SKM-1 (cell line): ENCODE results near the gene PRDM10.
A peak's percentile ranks its signal among the peaks of the same experiment; 100 is the strongest.
"Not testable (repeated sequence)": the region's sequence is repeated elsewhere in the genome, so short reads cannot be mapped to it uniquely, and the experiment has no call there.

ENCODE experiments used
- DNase-seq: peaks from one replicate; lab custom pipeline; 2025; ENCODE audit not compliant: unreplicated experiment; lab: John Stamatoyannopoulos, UW

PRDM10 gene

GRCh38 chr11:129910360-129910759, 92.3 kb downstream of the PRDM10 start:
- DNase-seq = no peak

DNA sequence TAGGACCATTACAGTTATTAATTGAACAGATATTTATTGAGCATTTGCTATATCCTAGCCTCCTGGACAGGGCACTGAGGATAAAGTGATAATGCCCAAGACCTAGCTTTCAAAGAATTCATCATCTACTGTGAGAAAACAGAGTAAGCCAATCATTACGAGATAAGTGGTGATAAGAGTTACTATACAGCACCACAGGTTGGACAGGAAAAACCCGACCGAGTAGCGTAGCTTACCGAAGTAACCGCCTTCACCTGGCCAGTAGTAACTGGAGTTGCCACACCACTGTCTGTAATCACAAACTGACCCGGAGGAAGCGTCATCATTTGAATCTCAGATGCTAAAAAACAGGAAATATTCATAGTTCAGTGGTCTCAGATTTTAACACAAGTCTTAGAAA, 97.2 kb downstream of the PRDM10 start:
- no peak for DNase-seq

DNA sequence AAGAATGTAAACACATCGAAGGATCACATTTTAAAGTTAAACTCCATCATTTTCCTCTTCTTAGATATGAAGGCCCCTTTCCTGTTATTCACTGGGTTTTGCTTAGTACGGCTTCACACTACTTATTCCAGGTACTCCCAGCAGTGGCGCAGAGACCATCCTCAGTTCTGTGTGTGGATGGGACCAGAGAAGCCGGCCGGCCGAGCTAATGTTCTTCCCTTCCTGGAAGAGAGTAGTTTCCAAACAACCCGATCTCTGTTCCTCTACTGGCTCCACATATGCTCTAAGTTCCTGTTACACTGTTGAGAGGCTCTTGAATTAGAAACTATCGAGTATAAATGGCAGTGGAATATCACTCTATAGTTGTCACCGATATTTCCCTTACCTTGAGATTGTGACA, 106.6 kb downstream of the PRDM10 start:
- no peak for DNase-seq

DNA sequence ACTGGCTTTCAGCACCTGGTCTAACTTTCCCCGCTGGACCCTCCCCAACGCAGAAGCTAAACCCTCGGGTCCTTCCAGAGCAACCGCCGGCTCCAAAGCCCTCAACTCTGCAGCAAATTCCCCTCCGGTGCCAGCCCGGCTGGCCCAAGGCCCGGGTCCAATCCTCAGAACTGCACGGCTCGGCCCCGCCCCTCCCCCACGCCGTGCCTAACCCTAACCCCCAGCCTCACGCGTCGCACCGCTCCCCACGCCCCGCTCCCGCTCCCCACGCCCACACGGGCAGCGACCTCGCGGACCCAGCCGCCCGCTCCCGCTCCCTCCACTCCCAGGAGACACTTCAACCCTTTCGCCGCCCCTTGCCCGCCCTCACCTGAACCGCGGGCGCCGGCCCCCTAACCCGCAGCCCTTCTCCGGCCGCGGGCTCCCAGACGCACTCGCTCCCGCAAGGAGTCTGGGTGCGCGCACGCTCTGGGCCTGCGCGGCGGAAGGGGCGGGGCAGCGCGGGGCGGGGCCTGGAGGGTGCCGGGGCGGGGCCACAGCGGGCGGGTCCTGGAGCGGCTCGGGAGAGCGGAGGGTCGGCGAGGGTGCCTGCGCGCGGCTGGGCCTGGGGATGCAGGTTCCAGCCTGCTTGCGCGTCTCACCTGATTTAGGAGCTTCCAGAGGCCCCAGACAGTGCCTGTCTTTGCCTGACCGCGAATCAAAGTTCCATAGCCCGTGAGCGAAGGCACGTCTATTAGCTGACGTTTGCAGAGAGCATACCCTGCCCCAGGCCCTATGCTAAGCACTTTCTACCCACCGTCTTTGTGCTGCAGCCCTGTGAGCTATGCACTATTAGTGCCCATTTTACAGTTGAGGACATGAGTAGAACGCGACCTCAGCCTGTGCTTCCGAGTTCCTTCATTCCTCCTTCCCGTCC, 107.3 kb downstream of the PRDM10 start, which contains the start of gene NFRKB:
Gene NFRKB (minus strand): TSS at position 453 of the 916 bp plus-strand sequence. CDS start 2,729 bp downstream, outside the sequence.
- DNase-seq = peak; percentile 40

- DNase-seq = no peak
Measured at GRCh38 chr11:129894278-129895125, 108.1 kb downstream of the PRDM10 start.

DNA sequence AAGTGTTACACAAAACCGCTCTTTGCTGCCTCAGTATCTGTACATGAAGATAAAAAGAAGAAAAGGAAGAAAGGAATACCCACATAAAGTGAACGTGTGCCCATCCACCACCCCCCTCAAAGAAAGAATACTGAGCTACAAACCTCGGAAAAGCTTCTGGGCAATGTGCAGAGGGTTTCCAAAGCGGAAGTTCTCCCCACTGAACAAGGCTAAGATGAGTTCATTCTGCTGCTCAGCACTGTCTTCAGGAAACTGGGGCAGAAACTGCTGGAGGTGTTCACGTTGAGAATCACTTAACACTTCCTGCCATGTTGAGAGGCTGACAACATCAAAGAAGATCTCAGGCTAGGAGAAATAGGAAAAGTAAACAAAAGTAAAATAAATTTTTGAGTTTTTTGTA, 114.2 kb downstream of the PRDM10 start:
- no peak for DNase-seq

DNA sequence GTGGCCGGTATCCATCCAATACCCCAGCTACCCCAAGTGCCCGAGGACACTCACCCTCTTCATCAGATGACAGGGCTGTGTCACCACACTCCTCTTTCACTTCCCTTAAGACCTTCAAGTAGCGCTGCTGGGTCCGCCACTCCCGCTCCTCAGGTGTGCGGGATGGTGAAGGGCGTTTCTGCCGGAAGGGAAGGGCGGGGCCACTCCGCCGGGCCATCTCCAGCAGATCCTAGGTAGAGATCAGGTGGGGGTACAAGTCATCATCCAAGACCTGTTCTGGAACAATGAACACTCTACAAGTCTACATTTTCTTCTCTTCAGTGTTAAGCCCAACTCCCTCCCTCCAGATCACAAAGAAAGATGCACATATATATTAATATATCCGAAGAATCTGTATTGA, 117.3 kb downstream of the PRDM10 start:
- no peak for DNase-seq

GRCh38 chr11:129884581-129884980, 118.1 kb downstream of the PRDM10 start:
- no peak for DNase-seq

DNA sequence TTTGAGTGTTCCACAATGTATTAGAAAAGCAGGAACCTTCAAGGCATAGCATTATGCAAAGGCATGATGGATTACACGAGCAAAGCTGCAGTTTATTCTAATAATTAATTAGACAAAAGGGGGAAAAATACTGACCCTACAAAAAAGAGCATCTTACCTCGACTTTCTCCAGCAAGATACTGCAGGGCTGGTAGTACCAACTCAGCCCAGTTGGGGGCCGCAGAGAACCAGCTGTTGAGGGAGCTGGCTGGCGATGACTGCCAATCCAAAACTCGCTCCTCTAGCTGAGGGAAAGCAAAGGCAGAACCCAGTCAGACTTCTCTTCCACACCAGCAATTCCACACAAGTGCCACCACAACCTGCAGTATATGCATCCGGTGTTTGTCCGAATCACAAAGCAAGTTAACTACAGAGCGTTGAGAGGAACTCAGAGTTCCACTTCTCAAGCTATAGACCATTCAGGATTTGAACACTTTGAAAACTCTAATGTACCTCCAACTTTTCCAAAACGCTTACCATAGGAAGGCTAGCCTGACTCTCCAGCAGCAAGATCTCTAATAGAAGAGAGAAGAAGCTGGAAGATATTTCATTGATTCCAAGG, 121.0 kb downstream of the PRDM10 start:
- DNase-seq = no peak

GRCh38 chr11:129880311-129880710, 122.3 kb downstream of the PRDM10 start:
- DNase-seq = no peak

- no peak for DNase-seq
Measured at GRCh38 chr11:129871914-129872313, 130.7 kb downstream of the PRDM10 start.

GRCh38 chr11:129868626-129869025, 134.0 kb downstream of the PRDM10 start:
- not testable (repeated sequence) for DNase-seq

DNA sequence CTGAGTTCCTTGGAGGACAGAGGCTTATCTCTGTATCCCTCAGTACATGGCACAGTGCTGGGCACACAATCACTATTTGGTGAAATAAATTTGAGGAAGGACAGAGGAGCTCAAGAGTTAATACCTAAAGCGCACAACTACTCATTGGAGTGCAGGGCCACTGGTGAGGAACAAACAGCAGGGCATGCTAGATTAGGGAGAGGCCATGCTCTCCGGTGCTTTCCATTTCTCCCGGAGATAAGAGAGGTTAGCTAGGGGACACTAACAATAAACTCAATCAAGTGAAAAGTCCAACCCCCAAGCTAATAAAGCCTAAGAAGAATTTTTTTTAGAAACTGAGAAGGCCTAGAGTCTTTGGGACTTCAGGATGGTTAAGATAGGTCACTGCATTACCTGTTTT, 136.3 kb downstream of the PRDM10 start:
- DNase-seq = no peak

DNA sequence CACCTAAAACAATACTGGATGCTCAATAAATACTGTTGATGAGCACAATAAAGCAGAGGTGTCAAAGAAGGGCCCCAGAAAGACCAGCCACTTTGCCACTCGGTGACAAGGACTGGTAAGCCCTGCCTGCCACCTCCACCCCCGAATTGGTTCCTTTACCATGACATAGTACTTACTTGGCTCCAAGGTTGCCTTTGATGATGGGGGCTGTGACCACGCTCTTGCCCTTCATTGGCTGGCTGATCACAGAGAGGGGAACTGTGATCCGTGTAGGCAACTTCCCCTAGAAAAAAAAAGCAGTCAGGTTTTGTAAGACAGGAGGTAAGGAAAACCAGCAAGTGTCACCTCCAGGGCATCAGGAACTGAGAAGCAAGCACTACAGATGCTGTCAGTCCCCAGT, 136.9 kb downstream of the PRDM10 start:
- DNase-seq = no peak

DNA sequence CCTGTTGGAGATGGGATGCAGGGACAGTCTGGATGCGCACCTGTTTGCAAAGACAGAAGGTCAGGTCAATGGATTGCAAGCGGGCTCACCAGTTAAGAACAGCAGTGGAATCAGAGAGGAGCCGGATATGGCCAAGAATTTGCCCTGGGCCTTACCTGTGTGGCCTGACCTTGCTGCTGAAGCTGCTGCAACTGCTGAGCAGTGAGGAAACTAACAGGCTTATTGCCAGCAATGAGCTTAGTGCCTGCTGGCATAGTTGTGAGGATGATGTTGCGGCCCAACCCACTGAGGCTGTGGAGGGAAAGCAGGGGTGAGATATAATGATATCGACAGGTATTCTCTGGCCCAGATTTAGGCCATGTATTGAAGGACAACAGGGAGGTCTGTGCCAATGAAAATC, 137.8 kb downstream of the PRDM10 start:
- no peak for DNase-seq

- DNase-seq = no peak
Measured at GRCh38 chr11:129861702-129862522, 140.7 kb downstream of the PRDM10 start.

- DNase-seq = no peak
Measured at GRCh38 chr11:129856036-129856435, 146.6 kb downstream of the PRDM10 start.

DNA sequence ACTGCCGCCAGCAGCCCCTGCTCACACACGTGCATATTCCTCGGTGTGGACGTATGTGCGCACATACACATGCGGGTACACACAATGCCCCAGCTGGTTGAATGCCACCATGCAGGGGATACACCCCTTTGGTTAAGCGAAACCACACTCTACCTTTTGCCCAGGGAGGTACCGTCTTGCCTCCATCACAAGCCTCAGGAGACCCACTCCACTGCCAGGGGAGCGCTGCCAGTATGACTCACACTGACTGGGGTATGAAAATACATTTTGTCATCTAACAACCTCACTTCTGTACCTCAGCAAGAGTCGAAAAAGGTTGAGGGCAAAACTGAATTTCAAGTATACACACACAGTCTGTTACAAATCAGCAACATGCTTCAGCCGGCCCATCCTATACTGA, 147.5 kb downstream of the PRDM10 start:
- DNase-seq = no peak

- no peak for DNase-seq
Measured at GRCh38 chr11:129854232-129854805, 148.3 kb downstream of the PRDM10 start.

GRCh38 chr11:129853518-129854231, 149.0 kb downstream of the PRDM10 start:
- DNase-seq = peak; percentile 6
